Neural cell (in vitro differentiated cells): ENCODE measurements around the gene DGCR8.

Source experiments
- CTCF ChIP-seq: fragments of 450-650 bp; IDR thresholded peaks from 2 replicates; pipeline ENCODE4 v1.5.1; 2014; ENCODE audit warnings: antibody characterized with exemption, mild to moderate bottlenecking, moderate library complexity; ENCODE audit not compliant: poor library complexity, severe bottlenecking
- EP300 ChIP-seq: fragments of 450-650 bp; conservative IDR thresholded peaks from 2 replicates; pipeline ENCODE4 v1.6.1; 2014; ENCODE audit warnings: antibody characterized with exemption, mild to moderate bottlenecking, moderate library complexity; ENCODE audit not compliant: poor library complexity, severe bottlenecking
- EZH2 ChIP-seq: fragments of 200-600, 300-800 bp; shearing (Covaris generic), sonication (generic); IDR thresholded peaks from 2 replicates; pipeline ENCODE4 v1.6.1; 2014; ENCODE audit warnings: antibody characterized with exemption, low read length, borderline replicate concordance, mild to moderate bottlenecking; ENCODE audit not compliant: insufficient read depth, poor library complexity, severe bottlenecking
- MXI1 ChIP-seq: fragments of 450-650 bp; conservative IDR thresholded peaks from 2 replicates; pipeline ENCODE4 v1.6.1; 2014; ENCODE audit warnings: antibody characterized with exemption, mild to moderate bottlenecking; ENCODE audit not compliant: poor library complexity, severe bottlenecking
- RAD21 ChIP-seq: fragments of 450-650 bp; conservative IDR thresholded peaks from 2 replicates; pipeline ENCODE4 v1.6.1; 2014; ENCODE audit warnings: antibody characterized with exemption, mild to moderate bottlenecking, moderate library complexity
- REST ChIP-seq: IDR thresholded peaks from 2 replicates; pipeline ENCODE4 v1.6.1; 2012; ENCODE audit warnings: borderline replicate concordance
- SMC3 ChIP-seq: fragments of 450-650 bp; conservative IDR thresholded peaks from 2 replicates; pipeline ENCODE4 v1.6.1; 2014; ENCODE audit warnings: antibody characterized with exemption, mild to moderate bottlenecking, moderate library complexity; ENCODE audit not compliant: poor library complexity
- TAF1 ChIP-seq: IDR thresholded peaks from 2 replicates; pipeline ENCODE4 v1.6.1; 2012; ENCODE audit warnings: low read depth

- TF ChIP-seq EZH2 (no peak), CTCF (no peak), EP300 (no peak), MXI1 (no peak), SMC3 (no peak), REST (no peak), TAF1 (no peak), RAD21 (no peak)
These were observed 76.0 kb downstream of the DGCR8 start for GRCh38 chr22:20156042-20156389.
